Spinal cord (tissue), 10 donors: Measurements from ENCODE around the gene LPGAT1. TPM values are rescaled to one million over a fixed set of nuclear protein-coding genes. Genes with fewer than 3 reads are reported as not detected.

Source experiments
- DNase-seq, 6 donors: peaks; one replicate each; pipeline versions ENCODE4 v3.0.0 to v3.0.0-alpha.2; 2013 to 2015; ENCODE audit warnings: low spot score in 6 of 6, low read depth in 4 of 6
- H3K27ac ChIP-seq: one replicate; pipeline ENCODE4 v1.5.1; 2013; ENCODE audit warnings: low read depth, low read length, control low read depth
- H3K27me3 ChIP-seq: one replicate; pipeline ENCODE4 v1.6.1; 2013; ENCODE audit warnings: low read length; ENCODE audit not compliant: control insufficient read depth, insufficient read depth
- H3K36me3 ChIP-seq: one replicate; pipeline ENCODE4 v1.6.1; 2013; ENCODE audit warnings: low read length; ENCODE audit not compliant: control insufficient read depth, insufficient read depth
- H3K4me1 ChIP-seq: one replicate; pipeline ENCODE4 v1.6.1; 2013; ENCODE audit warnings: low read length; ENCODE audit not compliant: control insufficient read depth, insufficient read depth
- H3K4me3 ChIP-seq: one replicate; pipeline ENCODE4 v1.5.1; 2013; ENCODE audit warnings: low read depth, low read length, control low read depth
- H3K9me3 ChIP-seq: one replicate; pipeline ENCODE4 v1.6.1; 2013; ENCODE audit warnings: low read length; ENCODE audit not compliant: control insufficient read depth, insufficient read depth
- WGBS: methylation state at CpG from one replicate; pipeline ENCODE4 v1.1.5; 2013; ENCODE audit warnings: missing lambda C conversion rate; ENCODE audit not compliant: insufficient coverage; 5-methylcytosine and 5-hydroxymethylcytosine counted together
- polyA plus RNA-seq, 2 donors: library from polyadenylated mRNA; unstranded; fragments of 120-200 nt; gene quantifications; one replicate each; pipeline ENCODE4 v1.2.1, GENCODE V29; 2013; ENCODE audit not compliant: insufficient read length in 2 of 2
- total RNA-seq, 2 donors: library from RNA; depleted of rRNA in 1 of 2; stranded (reverse); fragments of 120-200 nt in 1 of 2; fragments of >200 nt in 1 of 2; gene quantifications; one replicate each; pipeline versions ENCODE4 v1.2.3 to v1.2.4, GENCODE V29; 2013 to 2014
- donor health status: healthy.

The LPGAT1 gene
- total and polyA plus RNA-seq, 4 donors, result 25.6 to 73.0 (median 37.0) TPM

GRCh38 chr1:211714154-211714553, 116.4 kb downstream of the LPGAT1 start:
- Histone ChIP-seq H3K9me3 (no peaks in the 10 kb centered on the region), H3K27me3 (no peaks in the 10 kb centered on the region), H3K36me3 (no peaks in the 10 kb centered on the region), H3K4me1 (no peaks in the 10 kb centered on the region), H3K27ac (no peak overlapping the region), H3K4me3 (no peak overlapping the region)
- DNase-seq, result no peak
- 60% methylated on average over 2 of the region's 5 CpGs for WGBS

- H3K27me3 ChIP-seq, result no peaks in the 10 kb centered on the region
- no peaks in the 10 kb centered on the region for H3K36me3 ChIP-seq
- no peak overlapping the region for H3K27ac ChIP-seq
- no peak for DNase-seq
- H3K4me1 ChIP-seq, result no peaks in the 10 kb centered on the region
- no peaks in the 10 kb centered on the region for H3K9me3 ChIP-seq
- H3K4me3 ChIP-seq, result no peak overlapping the region
- WGBS, result 88% methylated on average over 3 of the region's 10 CpGs
These were observed 117.3 kb downstream of the LPGAT1 start for GRCh38 chr1:211713231-211713630.

DNA sequence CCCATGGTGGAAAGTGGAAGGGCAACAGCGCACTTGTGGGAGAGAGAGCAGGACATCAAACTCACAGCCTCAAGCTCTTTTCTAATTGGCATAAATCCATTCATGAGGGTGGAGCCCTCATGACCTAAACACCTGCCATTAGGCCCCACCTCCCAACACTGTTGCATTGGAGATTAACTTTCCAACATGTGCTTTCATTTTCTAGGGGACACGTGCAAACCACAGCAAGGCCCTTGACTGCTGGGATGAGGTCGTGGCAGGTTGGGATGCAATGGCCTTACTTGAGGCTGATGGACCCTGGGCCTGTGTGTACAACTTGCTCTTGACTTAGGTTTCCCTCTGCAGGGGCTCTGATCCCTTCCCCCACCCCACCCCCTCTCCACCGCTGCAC, 119.3 kb downstream of the LPGAT1 start:
- no peaks in the 10 kb centered on the region for H3K36me3 ChIP-seq
- DNase-seq, result no peak
- H3K9me3 ChIP-seq, result no peaks in the 10 kb centered on the region
- no peak overlapping the region for H3K4me3 ChIP-seq
- H3K27me3 ChIP-seq, result no peaks in the 10 kb centered on the region
- WGBS, result 83% methylated on average over 1 of the region's 4 CpGs
- no peaks in the 10 kb centered on the region for H3K4me1 ChIP-seq
- no peak overlapping the region for H3K27ac ChIP-seq

DNA sequence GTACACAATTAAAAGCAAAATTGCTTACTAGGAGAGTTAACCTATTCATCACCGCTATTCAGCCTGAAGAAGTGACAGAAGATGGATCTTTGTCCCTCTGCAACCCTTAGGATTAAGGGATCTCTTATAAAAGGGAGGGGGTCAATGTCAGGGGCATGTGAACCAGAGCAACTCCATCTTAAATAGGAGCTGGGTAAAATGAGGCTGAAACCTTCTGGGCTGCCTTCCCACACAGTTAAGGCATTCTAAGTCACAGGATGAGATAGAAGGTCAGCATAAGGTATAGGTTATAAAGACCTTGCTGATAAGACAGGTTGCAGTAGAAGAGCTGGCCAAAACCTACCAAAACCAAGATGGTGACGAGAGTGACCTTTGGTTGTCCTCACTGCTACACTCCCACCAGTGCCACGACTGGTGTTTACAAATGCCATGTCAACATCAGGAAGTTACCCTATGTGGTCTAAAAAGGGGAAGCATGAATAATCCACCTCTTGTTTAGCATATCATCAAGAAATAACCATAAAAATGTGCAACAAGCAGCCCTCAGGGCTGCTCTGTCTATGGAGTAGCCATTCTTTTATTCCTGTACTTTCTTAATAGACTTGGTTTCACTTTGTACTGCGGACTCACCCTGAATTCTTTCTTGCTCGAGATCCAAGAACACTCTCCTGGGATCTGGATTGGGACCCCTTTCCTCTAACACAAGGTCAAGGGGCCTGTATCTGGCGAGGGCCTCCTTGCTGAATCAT, 119.8 kb downstream of the LPGAT1 start:
- H3K27me3 ChIP-seq, result no peaks in the 10 kb centered on the region
- H3K27ac ChIP-seq, result no peak overlapping the region
- DNase-seq, result no peak
- H3K9me3 ChIP-seq, result no peaks in the 10 kb centered on the region
- 93% methylated on average over 2 of the region's 6 CpGs for WGBS
- no peak overlapping the region for H3K4me3 ChIP-seq
- no peaks in the 10 kb centered on the region for H3K36me3 ChIP-seq
- H3K4me1 ChIP-seq, result no peaks in the 10 kb centered on the region

DNA sequence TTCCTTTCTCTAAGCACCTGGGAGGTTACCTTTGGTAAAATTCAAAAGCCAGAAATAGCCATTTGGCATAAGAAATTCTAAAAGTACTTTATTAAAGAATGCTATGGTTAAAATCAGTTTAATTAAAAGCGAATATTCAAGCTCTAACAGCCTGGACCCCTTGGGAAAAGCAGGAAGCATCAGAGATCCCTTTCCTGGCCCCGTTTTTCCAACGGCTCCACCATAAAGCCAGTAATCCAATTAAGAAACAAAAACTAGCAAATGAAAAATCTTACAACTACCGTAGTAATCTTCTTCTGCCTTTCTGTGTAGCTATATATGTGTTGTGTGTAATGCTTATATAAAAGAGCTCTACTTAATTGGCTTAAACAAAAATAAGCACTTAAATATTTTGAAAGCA, 121.6 kb downstream of the LPGAT1 start:
- Histone ChIP-seq H3K27me3 (no peaks in the 10 kb centered on the region), H3K9me3 (no peaks in the 10 kb centered on the region), H3K27ac (no peak overlapping the region), H3K4me1 (no peaks in the 10 kb centered on the region), H3K4me3 (no peak overlapping the region), H3K36me3 (no peaks in the 10 kb centered on the region)
- DNase-seq, result peak in 1 of 6 donors; percentile 11
- no CpG with 5 or more reads among the region's 4 CpGs for WGBS

- H3K27me3 ChIP-seq, result no peaks in the 10 kb centered on the region
- no peak for DNase-seq
- no peaks in the 10 kb centered on the region for H3K36me3 ChIP-seq
- H3K4me1 ChIP-seq, result no peaks in the 10 kb centered on the region
- 92% methylated on average over 2 of the region's 6 CpGs for WGBS
- H3K4me3 ChIP-seq, result no peak overlapping the region
- H3K27ac ChIP-seq, result no peak overlapping the region
- H3K9me3 ChIP-seq, result no peaks in the 10 kb centered on the region
These were observed 122.6 kb downstream of the LPGAT1 start for GRCh38 chr1:211708006-211708405.

GRCh38 chr1:211705467-211706091, 125.0 kb downstream of the LPGAT1 start:
- WGBS, result 66% methylated on average over 5 of the region's 6 CpGs
- DNase-seq, result no peak
- H3K4me1 ChIP-seq, result no peaks in the 10 kb centered on the region
- H3K9me3 ChIP-seq, result no peaks in the 10 kb centered on the region
- no peak overlapping the region for H3K27ac ChIP-seq
- H3K27me3 ChIP-seq, result peaks cover 3% of the 10 kb centered on the region
- no peaks in the 10 kb centered on the region for H3K36me3 ChIP-seq
- no peak overlapping the region for H3K4me3 ChIP-seq

GRCh38 chr1:211704543-211704942, 126.0 kb downstream of the LPGAT1 start:
- WGBS, result 100% methylated on average over 1 of the region's 3 CpGs
- no peak overlapping the region for H3K27ac ChIP-seq
- H3K9me3 ChIP-seq, result no peaks in the 10 kb centered on the region

GRCh38 chr1:211703812-211704537, 126.6 kb downstream of the LPGAT1 start:
- WGBS, result 58% methylated on average over 6 of the region's 11 CpGs

More at GRCh38 chr1:211704543-211704942, 126.0 kb downstream of the LPGAT1 start:
- peaks cover 3% of the 10 kb centered on the region for H3K27me3 ChIP-seq
- no peaks in the 10 kb centered on the region for H3K36me3 ChIP-seq
- H3K4me3 ChIP-seq, result no peak overlapping the region
- no peak for DNase-seq
- H3K4me1 ChIP-seq, result no peaks in the 10 kb centered on the region

More at GRCh38 chr1:211703812-211704537, 126.6 kb downstream of the LPGAT1 start:
- Histone ChIP-seq H3K4me1 (peaks cover 4% of the 10 kb centered on the region), H3K27ac (no peak overlapping the region), H3K36me3 (no peaks in the 10 kb centered on the region), H3K4me3 (no peak overlapping the region), H3K27me3 (peaks cover 6% of the 10 kb centered on the region), H3K9me3 (no peaks in the 10 kb centered on the region)
- peak in 1 of 6 donors; percentile 39 for DNase-seq
